ENCODE data around the gene PHYKPL. TPM values are rescaled to one million over a fixed set of nuclear protein-coding genes. Genes with fewer than 3 reads are reported as not detected.

The PHYKPL gene
- total and polyA plus RNA-seq, 2 donors (not counting 3 experiments of a cell fraction or from before 2014, with no cell fraction given): 71.7 to 81.7 TPM

DNA sequence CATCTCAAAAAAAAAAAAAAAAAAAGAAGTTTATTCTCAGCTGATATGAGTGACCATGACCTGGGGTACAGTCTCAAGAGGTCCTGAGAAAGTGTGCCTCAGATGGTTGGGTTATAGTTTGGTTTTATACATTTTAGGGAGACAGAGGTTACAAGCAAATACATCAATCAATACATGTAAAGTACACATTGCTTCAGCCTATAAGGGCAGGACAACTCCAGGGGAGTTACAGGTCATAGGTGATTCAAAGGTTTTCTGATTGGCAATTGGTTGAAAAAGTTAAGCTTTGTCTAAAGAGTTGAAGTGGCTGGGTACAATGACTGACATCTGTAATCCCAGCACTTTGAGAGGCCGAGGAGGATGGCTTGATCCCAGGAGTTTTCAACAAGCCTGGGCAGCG is 43.2 kb downstream of the PHYKPL start:
- FAIRE-seq: no peak

More for the DNA sequence above, 43.2 kb downstream of the PHYKPL start:
- Histone ChIP-seq H3K9ac (replicated peaks; ENCODE audit: extremely low read depth, insufficient read depth, low read length) (no peak overlapping the region), H2AFZ (ENCODE audit: low read depth, low read length) (no peak overlapping the region), H4K20me1 (replicated peaks; ENCODE audit: control insufficient read depth, extremely low read depth, insufficient read depth, low read length) (no peaks in the 10 kb centered on the region), H3K9me3 (replicated peaks; ENCODE audit: control insufficient read depth, insufficient read depth, low read length) (no peaks in the 10 kb centered on the region), H3K27ac (ENCODE audit: insufficient read depth, low read depth, low read length) (no peak overlapping the region), H3K27me3 (ENCODE audit: control insufficient read depth in 2 of 2, insufficient read depth in 2 of 2, low read length in 2 of 2) (peaks cover 3 to 8% of the 10 kb centered on the region in 2 experiments), H3K9me1 (replicated peaks; ENCODE audit: control insufficient read depth, extremely low read depth, insufficient read depth, low read length) (no peaks in the 10 kb centered on the region), H3K4me3 (replicated peaks in 1 of 3; ENCODE audit: insufficient read depth in 1 of 3, low read depth in 1 of 3, low read length in 3 of 3) (no peak overlapping the region), H3K79me2 (ENCODE audit: control insufficient read depth, insufficient read depth, low read length) (no peaks in the 10 kb centered on the region), H3K36me3 (ENCODE audit: control insufficient read depth in 2 of 2, extremely low read depth in 1 of 2, insufficient read depth in 2 of 2, low read length in 2 of 2) (no peaks in the 10 kb centered on the region), H3K4me2 (ENCODE audit: insufficient read depth, low read length) (no peak overlapping the region), H3K4me1 (ENCODE audit: control insufficient read depth, extremely low read depth, insufficient read depth, low read length) (no peaks in the 10 kb centered on the region)
- CTCF ChIA-PET: interaction anchor here (0.7 kb wide), 1 partner anchor 611 kb away, joined by 3 read pairs; no protein-coding TSS in a partner anchor
- POLR2A ChIA-PET: no interaction called here
- no peak for DNase-seq (ENCODE audit: low read depth, low spot score)
- dilution Hi-C loops (cut with MboI; ENCODE audit: extremely low pct_ligation_motif_present, low sequenced_read_pairs) (no loop called here), intact Hi-C loops (cut with micrococcal nuclease) (no loop called here)
- no TSS peak for BruUV-seq (replicated peaks)
- TF ChIP-seq MYC (IDR thresholded peaks at IDR 0.05; ENCODE audit: low read depth, low read length): no peak
- TF ChIP-seq, protein P1, sequence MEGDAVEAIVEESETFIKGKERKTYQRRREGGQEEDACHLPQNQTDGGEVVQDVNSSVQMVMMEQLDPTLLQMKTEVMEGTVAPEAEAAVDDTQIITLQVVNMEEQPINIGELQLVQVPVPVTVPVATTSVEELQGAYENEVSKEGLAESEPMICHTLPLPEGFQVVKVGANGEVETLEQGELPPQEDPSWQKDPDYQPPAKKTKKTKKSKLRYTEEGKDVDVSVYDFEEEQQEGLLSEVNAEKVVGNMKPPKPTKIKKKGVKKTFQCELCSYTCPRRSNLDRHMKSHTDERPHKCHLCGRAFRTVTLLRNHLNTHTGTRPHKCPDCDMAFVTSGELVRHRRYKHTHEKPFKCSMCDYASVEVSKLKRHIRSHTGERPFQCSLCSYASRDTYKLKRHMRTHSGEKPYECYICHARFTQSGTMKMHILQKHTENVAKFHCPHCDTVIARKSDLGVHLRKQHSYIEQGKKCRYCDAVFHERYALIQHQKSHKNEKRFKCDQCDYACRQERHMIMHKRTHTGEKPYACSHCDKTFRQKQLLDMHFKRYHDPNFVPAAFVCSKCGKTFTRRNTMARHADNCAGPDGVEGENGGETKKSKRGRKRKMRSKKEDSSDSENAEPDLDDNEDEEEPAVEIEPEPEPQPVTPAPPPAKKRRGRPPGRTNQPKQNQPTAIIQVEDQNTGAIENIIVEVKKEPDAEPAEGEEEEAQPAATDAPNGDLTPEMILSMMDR (IDR thresholded peaks at IDR 0.05; ENCODE audit: extremely low read depth in 1 of 2, insufficient read depth in 1 of 2, low read depth in 1 of 2, low read length in 2 of 2): no peak
- no peak for TF ChIP-seq FOS (IDR thresholded peaks at IDR 0.05; ENCODE audit: borderline replicate concordance, insufficient read depth, low read length)
- no peak for TF ChIP-seq GATA2 (IDR thresholded peaks at IDR 0.05; ENCODE audit: insufficient read depth, insufficient read length, low read depth, low read length)
- no peak for TF ChIP-seq POLR2A (IDR thresholded peaks at IDR 0.05; ENCODE audit: low read depth, low read length)
- TF ChIP-seq JUN (IDR thresholded peaks at IDR 0.05; ENCODE audit: borderline replicate concordance, insufficient read depth, insufficient read length, low read depth): no peak
- no peak for TF ChIP-seq EZH2 (IDR thresholded peaks at IDR 0.05; ENCODE audit: borderline replicate concordance, low read depth, low read length, severe bottlenecking)
- TF ChIP-seq, protein P2, sequence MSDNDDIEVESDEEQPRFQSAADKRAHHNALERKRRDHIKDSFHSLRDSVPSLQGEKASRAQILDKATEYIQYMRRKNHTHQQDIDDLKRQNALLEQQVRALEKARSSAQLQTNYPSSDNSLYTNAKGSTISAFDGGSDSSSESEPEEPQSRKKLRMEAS (IDR thresholded peaks at IDR 0.05; ENCODE audit: insufficient read depth, insufficient read length): no peak
- TF ChIP-seq POLR2AphosphoS5 (IDR thresholded peaks at IDR 0.05; ENCODE audit: insufficient read depth, low read depth, low read length): no peak
